IPS DF 4.7 (cell line): ENCODE data around the gene LYSMD3.

Experiments used
- DNase-seq: peaks from one replicate; pipeline ENCODE4 v3.0.0-alpha.2; 2013; ENCODE audit warnings: low spot score; ENCODE audit errors: extremely low read depth

The LYSMD3 gene

DNA sequence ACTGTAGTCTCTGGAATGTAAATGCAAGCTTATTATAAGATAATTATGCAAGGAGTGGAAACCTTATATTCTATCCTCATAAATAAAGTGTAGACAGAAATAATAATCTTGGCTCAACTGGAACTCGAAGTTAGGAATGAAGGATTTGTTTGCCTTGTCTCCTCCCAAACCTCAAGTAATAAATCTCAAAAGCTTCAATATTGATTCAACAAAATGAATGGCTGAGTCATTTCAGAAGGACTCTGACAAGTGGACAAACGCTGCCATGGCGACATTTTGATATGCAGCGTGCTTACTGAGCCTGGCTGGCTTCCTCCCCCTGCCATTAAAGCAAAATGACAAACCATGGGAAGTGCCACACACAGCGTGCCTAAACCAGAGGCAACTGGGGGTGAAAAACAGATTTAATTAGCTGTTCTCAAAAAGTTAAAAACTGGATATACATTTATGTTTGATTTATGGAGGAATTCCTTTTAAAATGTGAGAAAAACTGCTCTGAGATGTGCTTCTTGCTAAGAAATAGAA, 18.7 kb upstream of the LYSMD3 start:
- no peak for DNase-seq

DNA sequence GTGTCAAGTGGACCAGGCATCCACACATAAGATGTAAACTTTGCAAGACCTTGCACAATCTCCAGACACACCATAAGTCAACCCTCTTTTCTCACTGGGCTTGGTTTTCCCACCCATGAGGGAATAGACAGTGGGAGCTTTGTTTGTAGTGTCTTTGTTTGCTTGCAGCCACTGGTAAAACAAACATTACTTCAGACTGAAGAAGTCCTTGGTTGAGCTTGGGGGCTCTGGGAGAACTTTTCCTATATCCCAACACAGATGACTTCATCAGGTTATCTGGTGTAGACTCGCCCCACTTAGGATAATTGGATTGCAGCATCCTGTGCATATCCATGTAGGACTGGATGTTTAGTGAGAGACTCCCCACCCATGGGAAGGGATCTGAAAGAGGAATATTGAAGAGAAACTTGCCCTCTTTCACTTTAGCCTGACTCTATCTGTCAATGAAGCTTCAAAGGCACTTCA, 17.7 kb upstream of the LYSMD3 start:
- no peak for DNase-seq

- DNase-seq: no peak
Observed at GRCh38 chr5:90546216-90546837, 16.9 kb upstream of the LYSMD3 start.

DNA sequence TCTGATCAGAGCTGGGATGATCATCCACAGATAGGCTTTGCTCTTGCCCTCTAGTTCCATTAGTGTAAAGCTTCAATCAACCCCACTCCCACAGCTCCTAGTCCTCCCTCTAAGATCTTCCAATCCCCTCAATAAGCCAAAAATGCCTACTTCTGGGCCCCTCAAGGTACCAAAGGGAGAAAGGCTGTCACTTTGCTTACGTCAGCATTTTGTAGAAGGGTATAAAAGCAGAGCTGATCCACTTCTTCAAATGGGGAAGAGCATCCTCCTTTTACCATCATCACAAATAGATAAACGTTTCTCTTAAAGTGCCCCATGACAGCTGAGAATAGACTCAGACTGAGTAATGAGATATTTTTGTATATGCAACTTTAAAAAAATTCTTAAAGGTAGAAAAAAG, 16.1 kb upstream of the LYSMD3 start:
- no peak for DNase-seq

GRCh38 chr5:90542827-90543519, 13.6 kb upstream of the LYSMD3 start:
- DNase-seq: no peak

DNA sequence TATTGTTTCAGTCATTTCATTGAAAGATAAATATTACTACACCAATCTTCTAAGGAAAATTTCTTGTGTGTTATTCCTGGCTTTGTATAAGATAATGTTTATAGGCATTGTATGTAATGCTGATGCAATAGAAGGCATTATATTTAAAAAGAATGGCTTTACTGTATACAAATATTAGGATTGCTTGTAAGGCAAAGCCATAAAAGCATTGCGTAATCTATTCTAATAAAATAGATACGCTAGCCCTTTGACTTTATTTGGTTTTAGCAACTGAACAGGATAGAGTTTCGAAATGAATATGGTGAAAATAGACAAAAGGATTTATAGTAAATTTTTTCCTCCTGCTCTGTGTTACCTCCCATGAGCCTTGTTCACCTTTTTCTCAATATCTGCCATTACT, 5.5 kb upstream of the LYSMD3 start:
- no peak for DNase-seq

GRCh38 chr5:90533794-90534193, 4.4 kb upstream of the LYSMD3 start:
- no peak for DNase-seq

- no peak for DNase-seq
Observed at GRCh38 chr5:90530736-90531487, 1.5 kb upstream of the LYSMD3 start.

DNA sequence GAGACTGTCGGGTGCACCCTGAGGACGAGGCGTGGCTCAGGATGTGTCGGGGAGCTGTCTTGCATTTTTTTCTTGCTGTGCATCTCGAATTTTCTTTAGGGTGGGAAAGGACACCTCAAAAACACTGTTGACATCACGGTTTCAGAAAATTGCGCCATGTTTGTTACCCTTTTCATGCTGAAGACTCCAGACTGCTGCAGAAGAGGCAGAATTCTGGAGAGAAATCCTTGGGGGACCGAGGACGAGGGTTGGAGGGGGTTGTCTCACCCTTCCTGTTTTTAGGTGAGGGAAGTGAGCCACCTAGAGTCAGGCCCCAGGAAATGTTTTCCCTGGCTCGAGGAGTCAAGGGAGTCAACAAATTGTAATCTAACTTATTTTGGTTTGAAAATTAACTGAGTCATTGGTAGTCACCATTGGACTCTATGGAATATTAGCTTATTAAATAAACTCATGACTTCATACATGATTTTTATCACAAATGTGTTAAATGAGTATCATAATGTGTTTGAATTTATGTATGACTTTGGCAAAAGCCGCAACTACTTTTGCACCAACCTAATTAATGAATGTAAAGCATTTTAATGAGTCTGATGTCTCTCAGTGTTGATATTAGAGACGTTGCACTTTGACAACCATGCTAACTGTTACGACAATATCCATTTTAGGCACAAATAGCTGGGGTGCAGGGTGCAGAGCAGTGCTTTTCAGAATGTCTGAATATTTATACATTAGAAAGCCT, 724 bp upstream of the LYSMD3 start:
- DNase-seq: no peak

DNA sequence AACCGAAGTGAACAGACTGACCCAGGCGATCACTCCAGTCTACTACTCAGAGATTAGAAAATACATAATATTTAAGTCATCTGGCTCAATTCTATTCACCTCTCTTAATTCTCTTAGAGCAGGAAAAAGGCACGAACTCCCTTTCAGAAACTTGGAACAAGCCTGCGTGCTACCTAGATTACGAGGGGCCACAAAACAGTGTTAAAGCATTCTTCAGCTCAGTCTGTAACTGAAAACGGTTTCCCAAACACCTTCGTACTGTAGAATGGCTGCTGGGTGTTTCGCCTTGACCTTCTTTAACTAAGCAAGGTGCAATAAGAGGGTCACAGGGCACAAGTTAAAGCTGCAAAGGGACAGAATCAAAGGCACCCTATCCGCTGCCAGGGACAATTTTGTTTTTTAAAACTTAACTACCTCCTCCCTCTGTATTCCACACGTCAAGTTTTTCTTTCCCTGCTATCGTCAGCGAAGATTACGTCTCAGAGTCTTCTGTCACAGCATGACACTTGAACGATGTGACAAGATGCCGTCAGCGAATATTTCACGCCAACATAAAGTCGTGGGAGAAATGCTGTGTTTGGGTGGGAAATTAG, 687 bp downstream of the LYSMD3 start:
- DNase-seq: no peak

- DNase-seq: no peak
Observed at GRCh38 chr5:90519081-90519480, 10.3 kb downstream of the LYSMD3 start.

DNA sequence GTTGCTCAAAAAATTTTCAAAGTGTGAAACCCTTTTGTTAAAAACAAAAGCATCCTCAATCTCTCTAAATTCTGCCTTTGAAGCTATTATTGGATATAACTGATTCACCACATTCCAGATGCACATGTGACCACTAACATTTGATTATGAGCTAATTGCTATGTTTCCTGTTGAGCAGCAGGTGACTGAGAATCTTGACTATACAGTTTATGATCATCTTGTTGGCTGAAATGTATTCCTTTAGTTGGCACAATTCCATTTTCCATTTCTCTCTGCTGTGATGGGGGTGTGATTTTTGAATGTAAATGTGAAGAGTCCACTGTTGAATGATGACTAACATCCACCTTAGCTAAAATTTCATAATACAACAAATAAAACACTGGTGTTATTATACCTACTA, 10.7 kb downstream of the LYSMD3 start:
- DNase-seq: no peak

GRCh38 chr5:90514520-90514919, 14.9 kb downstream of the LYSMD3 start:
- DNase-seq: no peak

GRCh38 chr5:90510438-90510837, 18.9 kb downstream of the LYSMD3 start:
- DNase-seq: no peak

DNA sequence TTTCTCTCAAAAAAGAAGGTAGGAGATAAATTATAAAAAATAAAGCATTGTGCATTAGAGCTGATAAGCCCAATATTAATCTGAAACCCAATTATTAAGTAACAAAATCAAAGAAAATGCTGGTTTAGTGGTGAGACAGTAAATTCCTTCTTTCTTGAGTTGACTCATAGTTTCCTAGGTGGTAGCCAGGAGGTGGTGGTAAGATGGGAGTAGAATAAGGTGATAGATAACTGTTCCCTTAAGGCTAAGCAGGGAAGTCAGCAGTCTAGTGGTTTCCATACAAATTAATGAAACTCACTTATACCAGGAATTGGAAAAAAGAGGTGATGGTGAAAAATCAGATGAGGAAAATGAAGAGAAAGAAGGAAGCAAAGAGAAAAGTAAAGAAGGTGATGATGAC, 23.2 kb downstream of the LYSMD3 start:
- DNase-seq: no peak

- DNase-seq: no peak
Observed at GRCh38 chr5:90504743-90505142, 24.6 kb downstream of the LYSMD3 start.

DNA sequence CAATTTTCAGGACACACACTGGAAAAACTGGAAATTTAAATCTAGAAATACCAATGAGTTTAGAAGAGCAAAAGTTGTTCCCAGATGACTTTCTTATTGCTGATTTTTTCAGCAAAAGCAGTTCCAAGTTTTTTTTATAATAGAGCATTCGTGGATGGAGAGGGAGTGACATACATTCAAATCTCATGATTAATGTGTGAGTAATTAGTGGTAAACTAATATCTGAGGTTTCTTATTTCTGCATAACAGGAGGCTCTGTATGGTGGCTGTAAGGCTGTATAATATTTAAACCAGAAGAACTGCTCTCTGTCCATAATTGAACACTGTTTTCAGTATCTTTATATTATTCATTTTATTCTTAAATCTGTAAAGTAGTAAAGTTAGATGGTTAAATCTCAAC, 25.8 kb downstream of the LYSMD3 start:
- no peak for DNase-seq

DNA sequence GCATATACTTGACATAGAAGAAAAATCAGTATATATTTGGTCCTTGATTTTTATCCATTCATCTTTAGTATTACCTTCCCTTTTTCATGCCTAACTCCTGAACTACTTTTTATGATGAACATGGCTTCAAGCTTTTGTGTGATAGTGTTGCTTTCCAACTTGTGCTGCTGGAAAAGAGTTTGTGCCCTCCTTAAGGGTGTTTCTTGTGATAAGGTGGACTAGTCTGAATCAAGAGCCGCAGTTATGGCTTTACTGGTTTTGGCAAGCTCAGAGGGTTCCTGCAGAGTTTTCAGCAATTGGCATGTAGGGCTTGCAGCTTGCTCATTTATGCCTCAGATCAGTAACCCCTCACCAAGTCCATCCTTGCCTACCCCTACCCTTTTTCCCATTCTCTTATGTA, 34.2 kb downstream of the LYSMD3 start:
- DNase-seq: no peak

DNA sequence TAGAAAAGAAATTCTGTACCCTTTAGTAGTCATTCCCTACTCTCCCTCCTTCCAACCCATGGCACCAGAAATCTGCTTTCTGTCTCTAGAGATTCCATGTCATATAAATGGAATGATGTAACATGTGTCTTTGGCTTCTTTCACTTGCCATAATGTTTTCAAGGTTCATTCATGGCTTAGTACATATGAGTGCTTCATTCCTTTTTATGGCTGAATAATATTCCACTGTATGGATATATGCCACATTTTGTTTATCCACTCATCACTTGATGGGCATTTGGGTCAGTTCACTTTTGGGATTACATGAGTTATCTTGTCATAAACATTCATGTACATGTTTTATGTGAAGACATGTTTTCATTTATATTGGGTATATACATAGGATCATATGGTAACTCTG, 35.3 kb downstream of the LYSMD3 start:
- DNase-seq: no peak

DNA sequence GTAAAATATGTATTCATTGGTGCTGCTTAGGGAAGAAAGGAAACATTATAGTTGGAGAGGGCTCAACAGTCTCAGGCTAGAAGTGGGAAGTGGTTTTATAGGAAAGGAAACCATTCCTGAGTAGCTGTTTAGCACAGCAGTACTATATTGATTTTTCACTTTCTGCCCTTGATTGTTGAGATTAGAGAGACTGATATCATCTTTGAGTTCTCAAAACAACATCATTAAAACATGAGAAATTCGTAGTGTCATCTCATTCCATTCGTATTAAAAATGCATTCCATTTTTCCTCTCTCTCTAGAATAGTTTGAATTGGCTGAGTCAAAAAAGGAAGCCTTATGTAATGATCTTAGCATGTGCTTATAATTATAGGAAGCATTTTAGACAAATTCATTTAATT, 40.6 kb downstream of the LYSMD3 start:
- no peak for DNase-seq

DNA sequence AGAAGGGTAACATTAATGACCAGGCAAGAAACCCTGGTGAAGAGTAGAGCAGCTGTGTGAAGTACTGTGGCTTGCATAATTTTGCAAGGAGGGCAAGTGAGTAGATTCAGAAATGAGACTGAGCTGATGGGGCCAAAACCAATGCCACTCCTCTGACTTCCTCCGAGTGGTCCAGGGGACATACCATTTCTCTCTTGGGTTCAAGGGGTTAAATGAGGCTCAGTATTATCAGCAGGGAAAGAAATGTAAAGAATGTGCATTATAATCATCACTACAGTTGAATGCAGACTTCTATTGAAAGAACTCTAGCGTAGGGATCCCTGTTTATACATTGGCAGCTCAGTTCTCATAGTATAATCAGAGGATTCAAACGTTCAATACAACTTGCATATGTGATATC, 44.8 kb downstream of the LYSMD3 start:
- no peak for DNase-seq
